ENCODE data around the gene VPS11.

Gene VPS11

GRCh38 chr11:119121008-119121810, 53.6 kb downstream of the VPS11 start, which contains the start of gene HINFP:
HINFP (plus strand) TSS chr11:119121580; CDS start chr11:119126945, 5,365 bp downstream.
- DNase-seq (ENCODE audit: low read depth in 3 of 3): peak; percentile 98 to 100 (median 100)

- DNase-seq (ENCODE audit: low read depth in 3 of 3): no peak
Observed at GRCh38 chr11:119121811-119122124, 54.1 kb downstream of the VPS11 start.

DNA sequence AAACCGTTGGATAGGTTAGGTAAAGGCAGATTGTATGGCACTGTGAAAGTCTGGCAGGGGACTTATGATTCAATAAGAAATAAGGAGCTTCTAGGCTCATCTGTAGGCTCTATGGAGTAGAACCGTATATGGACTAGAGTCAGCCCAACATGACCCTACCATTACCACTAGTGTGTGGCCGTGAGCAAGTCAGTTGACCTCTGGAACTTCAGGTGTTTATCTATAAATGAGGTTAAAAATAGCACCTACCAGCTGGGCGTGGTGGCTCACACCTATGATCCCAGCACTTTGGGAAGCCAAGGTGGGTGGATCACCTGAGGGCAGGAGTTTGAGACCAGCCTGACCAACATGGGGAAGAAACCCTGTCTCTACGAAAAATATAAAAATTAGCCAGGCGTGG, 58.2 kb downstream of the VPS11 start:
- no peak for DNase-seq (ENCODE audit: low read depth in 3 of 3)

DNA sequence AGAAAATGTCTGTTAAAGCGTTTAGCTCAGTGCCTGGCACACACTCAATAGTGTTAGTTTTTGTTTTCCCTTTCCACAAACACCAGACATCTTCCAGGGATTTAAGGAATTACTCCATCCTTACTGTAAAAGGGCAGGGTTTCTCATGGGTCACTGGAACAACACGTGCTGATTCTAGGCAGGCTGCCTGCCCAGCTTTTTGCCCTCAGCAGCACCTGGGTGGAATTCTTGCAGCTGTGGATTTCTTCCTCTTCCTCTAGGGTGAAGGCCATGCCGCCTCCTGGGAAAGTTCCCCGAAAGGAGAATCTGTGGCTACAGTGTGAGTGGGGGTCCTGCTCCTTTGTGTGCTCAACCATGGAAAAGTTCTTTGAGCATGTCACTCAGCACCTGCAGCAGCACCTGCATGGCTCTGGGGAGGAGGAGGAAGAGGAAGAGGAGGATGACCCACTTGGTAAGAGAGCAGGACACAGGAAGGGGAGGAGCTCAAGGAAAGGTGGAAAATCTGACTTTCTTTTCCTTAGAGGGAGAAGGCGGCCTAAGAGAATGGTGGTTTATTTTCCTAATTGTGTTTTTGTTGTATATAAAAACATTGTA, 59.2 kb downstream of the VPS11 start:
- no peak for DNase-seq (ENCODE audit: low read depth in 3 of 3)

- no peak for DNase-seq (ENCODE audit: low read depth in 3 of 3)
Observed at GRCh38 chr11:119130662-119131061, 63.0 kb downstream of the VPS11 start.
